ENCODE data around the gene SUPV3L1.

- TF ChIP-seq GATA3 (IDR thresholded peaks at IDR 0.05; ENCODE audit: low read depth, low read length), result no peak
- TF ChIP-seq GATA2 (IDR thresholded peaks at IDR 0.05; ENCODE audit: low read depth, low read length), result no peak
Measured at GRCh38 chr10:69168493-69168892, 11.5 kb upstream of the SUPV3L1 start.

Measured in SH-SY5Y (cell line).